ENCODE results near the gene BBS10. TPM values are rescaled to one million over a fixed set of nuclear protein-coding genes. Genes with fewer than 3 reads are reported as not detected.
"Not testable (repeated sequence)": the region's sequence is repeated elsewhere in the genome, so short reads cannot be mapped to it uniquely, and the experiment has no call there.

Gene BBS10
- total RNA-seq: 15.6 and 17.4 TPM in 2 replicates

- DNase-seq (ENCODE audit: low read depth): peak; percentile 82
Measured at GRCh38 chr12:76348079-76348901, at the start of gene BBS10. Gene BBS10, minus strand, starts transcription at chr12:76348415. Its CDS starts 57 bp downstream, at chr12:76348358.

GRCh38 chr12:76391461-76391860, 43.2 kb upstream of the BBS10 start:
- no peak for DNase-seq (ENCODE audit: low read depth)

- DNase-seq (ENCODE audit: low read depth): no peak
Measured at GRCh38 chr12:76387614-76388013, 39.4 kb upstream of the BBS10 start.

GRCh38 chr12:76384560-76384959, 36.3 kb upstream of the BBS10 start:
- DNase-seq (ENCODE audit: low read depth): no peak

- DNase-seq (ENCODE audit: low read depth): no peak
Measured at GRCh38 chr12:76383988-76384387, 35.8 kb upstream of the BBS10 start.

- no peak for DNase-seq (ENCODE audit: low read depth)
Measured at GRCh38 chr12:76379261-76379660, 31.0 kb upstream of the BBS10 start.

GRCh38 chr12:76376876-76377275, 28.7 kb upstream of the BBS10 start:
- not testable (repeated sequence) for DNase-seq (ENCODE audit: low read depth)

GRCh38 chr12:76375939-76376338, 27.7 kb upstream of the BBS10 start:
- peak; percentile 55 for DNase-seq (ENCODE audit: low read depth)

GRCh38 chr12:76375470-76375869, 27.3 kb upstream of the BBS10 start:
- DNase-seq (ENCODE audit: low read depth): peak; percentile 57

GRCh38 chr12:76374386-76375020, 26.3 kb upstream of the BBS10 start:
- peak; percentile 95 for DNase-seq (ENCODE audit: low read depth)

- no peak for DNase-seq (ENCODE audit: low read depth)
Measured at GRCh38 chr12:76368230-76368629, 20.0 kb upstream of the BBS10 start.

- DNase-seq (ENCODE audit: low read depth): no peak
Measured at GRCh38 chr12:76366163-76366562, 17.9 kb upstream of the BBS10 start.

GRCh38 chr12:76364131-76364530, 15.9 kb upstream of the BBS10 start:
- not testable (repeated sequence) for DNase-seq (ENCODE audit: low read depth)

GRCh38 chr12:76360316-76360715, 12.1 kb upstream of the BBS10 start:
- DNase-seq (ENCODE audit: low read depth): no peak

- DNase-seq (ENCODE audit: low read depth): no peak
Measured at GRCh38 chr12:76356071-76356470, 7.9 kb upstream of the BBS10 start.

GRCh38 chr12:76346798-76347420, 1.3 kb downstream of the BBS10 start:
- peak; percentile 70 for DNase-seq (ENCODE audit: low read depth)

- no peak for DNase-seq (ENCODE audit: low read depth)
Measured at GRCh38 chr12:76346236-76346635, 2.0 kb downstream of the BBS10 start.

- DNase-seq (ENCODE audit: low read depth): no peak
Measured at GRCh38 chr12:76345569-76345968, 2.6 kb downstream of the BBS10 start.

GRCh38 chr12:76341436-76342030, 6.7 kb downstream of the BBS10 start:
- DNase-seq (ENCODE audit: low read depth): no peak

GRCh38 chr12:76340680-76341435, 7.4 kb downstream of the BBS10 start:
- no peak for DNase-seq (ENCODE audit: low read depth)

GRCh38 chr12:76337583-76337982, 10.6 kb downstream of the BBS10 start:
- DNase-seq (ENCODE audit: low read depth): no peak

- no peak for DNase-seq (ENCODE audit: low read depth)
Measured at GRCh38 chr12:76332606-76333005, 15.6 kb downstream of the BBS10 start.
